GM12875 (cell line): ENCODE measurements around the gene ZBTB24.

ENCODE experiments used
- H3K4me3 ChIP-seq: one replicate; pipeline ENCODE4 v1.5.1; 2011; ENCODE audit warnings: low read depth, low read length, control low read depth
- TF ChIP-seq, protein P1 (sequence below): IDR thresholded peaks from 2 replicates; pipeline ENCODE4 v1.5.1; 2011; ENCODE audit warnings: low read depth, mild to moderate bottlenecking, control low read depth, inconsistent platforms, low read length, moderate library complexity, borderline replicate concordance; ENCODE audit not compliant: insufficient read depth

The ZBTB24 gene

DNA sequence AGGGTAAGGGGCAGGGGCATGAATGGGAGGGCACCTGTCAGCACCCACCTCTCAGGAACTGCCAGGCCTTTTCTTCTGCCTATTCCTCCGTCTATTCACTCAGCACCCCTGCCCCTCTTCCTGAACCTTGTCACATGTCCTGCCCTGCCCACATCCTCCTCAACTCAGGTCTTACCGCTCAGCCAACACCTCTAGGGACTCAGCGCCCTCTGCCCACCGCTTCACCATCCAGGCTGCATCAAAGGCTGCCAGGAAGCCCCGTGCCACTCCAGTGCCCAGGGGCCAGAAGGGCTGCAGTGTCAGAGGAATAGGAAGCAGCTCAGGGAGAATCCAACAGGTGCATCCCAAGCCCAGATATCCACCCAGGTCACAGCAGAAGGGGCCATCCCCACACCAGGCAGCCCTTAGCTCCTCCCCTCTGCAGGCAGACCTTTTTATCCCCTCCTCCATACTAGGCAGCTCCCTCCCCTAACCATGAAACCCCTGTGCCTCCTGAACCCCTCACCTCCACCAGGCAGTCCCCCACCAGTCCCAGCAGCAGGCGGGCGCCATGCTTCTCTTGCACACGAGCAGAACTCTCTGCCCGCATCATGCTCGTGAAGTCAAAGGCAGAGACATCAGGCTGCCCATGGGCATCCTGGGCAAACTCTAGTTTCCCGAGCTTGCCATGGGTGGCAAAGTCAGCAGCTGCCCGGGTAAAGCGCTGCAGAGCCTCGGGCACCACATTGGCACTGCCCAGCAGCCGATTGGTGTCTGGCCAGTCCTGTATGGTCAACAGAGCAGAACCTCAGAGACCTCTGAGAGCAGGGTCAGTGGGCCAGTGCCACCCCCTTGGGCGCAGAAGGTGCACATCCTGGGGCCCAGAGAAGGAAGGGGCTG, 33.0 kb downstream of the ZBTB24 start:
- H3K4me3 ChIP-seq: no peak overlapping the region
- TF ChIP-seq, protein P1, sequence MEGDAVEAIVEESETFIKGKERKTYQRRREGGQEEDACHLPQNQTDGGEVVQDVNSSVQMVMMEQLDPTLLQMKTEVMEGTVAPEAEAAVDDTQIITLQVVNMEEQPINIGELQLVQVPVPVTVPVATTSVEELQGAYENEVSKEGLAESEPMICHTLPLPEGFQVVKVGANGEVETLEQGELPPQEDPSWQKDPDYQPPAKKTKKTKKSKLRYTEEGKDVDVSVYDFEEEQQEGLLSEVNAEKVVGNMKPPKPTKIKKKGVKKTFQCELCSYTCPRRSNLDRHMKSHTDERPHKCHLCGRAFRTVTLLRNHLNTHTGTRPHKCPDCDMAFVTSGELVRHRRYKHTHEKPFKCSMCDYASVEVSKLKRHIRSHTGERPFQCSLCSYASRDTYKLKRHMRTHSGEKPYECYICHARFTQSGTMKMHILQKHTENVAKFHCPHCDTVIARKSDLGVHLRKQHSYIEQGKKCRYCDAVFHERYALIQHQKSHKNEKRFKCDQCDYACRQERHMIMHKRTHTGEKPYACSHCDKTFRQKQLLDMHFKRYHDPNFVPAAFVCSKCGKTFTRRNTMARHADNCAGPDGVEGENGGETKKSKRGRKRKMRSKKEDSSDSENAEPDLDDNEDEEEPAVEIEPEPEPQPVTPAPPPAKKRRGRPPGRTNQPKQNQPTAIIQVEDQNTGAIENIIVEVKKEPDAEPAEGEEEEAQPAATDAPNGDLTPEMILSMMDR: no peak

DNA sequence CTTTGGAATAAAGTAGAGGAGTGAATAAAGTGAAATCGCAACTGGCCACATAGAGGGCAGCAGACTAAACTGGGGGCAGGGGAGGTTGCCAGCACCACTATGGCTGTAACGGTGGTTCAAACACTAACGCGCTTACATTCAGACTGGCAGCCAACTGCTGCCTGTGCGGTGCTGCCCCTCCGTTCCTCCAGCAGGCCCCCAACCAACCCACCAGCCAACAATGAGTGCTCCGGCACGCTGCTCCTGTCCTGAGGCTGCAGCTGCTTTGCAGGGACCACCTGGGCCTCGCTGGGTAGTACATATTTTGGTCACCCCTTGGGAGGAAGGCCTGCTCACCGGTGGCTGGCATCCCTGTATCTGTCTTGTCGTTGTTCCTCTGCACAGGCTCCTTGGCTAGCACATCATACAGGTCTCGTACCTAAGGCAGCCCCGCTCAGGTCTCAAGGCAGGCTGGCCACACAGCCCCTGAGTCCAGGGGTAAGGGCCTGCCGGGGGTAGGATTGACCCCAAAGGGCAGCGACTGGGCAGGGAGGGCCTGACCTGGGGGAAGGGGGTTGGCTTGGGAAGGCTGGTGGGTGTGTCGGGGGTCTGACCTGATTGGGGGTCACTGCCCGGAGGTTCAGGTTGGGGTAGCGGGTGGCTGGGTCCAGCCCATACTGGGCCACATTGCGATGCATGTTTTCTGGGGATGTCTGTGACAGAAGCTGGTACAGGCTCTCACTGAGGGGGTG, 33.8 kb downstream of the ZBTB24 start:
- no peak overlapping the region for H3K4me3 ChIP-seq
- TF ChIP-seq, protein P1: no peak

DNA sequence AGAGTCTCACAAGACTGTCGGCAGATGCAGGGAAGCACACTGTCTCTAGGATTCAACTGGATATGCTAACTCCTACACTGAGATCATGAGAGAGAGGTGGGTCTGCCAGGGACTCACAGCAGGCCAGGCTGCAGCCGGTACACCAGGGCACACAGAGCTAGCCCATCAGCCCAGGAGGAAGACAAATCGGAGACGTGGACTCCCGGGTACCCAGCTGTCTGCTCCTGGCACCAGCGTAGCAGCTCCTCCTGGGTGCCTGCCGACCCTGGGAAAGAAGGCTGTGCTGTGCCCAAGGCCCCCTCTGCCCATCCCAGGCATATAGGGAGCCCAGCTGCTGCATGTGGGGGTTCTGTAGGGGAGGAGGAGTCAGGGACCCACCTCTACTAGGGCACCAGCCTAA, 34.4 kb downstream of the ZBTB24 start:
- H3K4me3 ChIP-seq: no peak overlapping the region
- TF ChIP-seq, protein P1: no peak

DNA sequence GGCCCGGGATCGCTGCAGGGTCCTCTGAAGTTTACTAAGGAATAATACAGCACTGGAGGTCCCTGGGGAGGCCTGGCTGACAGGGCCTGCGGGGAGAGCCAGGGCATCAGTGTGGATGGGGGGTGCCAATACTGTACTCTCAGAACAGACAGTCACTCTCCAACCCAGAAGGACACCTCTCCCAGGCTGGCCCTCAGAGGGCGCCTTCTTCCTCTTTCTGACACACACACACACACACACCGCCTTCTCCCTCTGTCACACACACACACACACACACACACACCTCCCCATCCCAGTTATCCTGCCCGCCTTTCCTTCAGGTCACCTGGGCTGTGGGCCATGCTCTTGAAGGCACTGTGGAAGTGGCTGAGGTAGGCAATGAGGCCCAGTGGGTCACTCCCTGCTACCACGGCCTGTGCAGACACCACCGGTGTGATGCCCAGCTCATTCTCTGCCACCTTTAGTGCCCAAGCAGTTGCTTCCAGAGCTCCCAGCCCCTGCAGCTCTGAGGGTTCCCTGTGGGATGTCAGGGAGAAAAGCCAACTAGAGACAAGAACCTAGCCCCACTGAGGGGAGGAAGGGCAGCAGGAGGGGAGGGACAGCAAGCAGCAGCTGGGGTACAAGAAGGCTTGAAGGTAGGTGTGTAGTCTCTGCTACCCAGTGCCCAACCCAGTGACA, 35.0 kb downstream of the ZBTB24 start:
- no peak overlapping the region for H3K4me3 ChIP-seq
- TF ChIP-seq, protein P1: no peak

GRCh38 chr6:109447087-109447486, 35.9 kb downstream of the ZBTB24 start:
- no peak overlapping the region for H3K4me3 ChIP-seq
- TF ChIP-seq, protein P1: no peak

DNA sequence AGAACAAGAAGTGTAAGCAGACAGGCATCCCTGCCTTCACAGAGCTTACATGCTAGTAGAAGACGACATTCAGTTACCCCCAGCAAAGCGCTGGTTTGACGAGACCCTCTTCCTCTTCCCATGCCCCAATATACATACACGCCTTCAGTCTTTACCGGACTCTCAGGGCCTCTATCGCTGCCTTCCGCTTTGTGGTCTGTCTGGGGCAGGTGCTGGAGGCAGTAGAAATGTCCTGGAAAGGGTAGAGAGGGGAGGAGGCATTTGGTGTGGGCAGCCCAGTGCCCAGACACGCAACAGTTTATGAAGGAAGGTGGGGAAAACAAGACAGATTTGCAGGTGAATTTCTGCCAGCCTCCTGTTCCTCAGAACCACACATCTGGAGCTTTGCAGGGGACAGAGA, 36.5 kb downstream of the ZBTB24 start:
- TF ChIP-seq, protein P1: no peak
- H3K4me3 ChIP-seq: no peak overlapping the region
